Astrocyte (in vitro differentiated cells and primary cell): ENCODE results near the gene PRSS12. TPM values are rescaled to one million over a fixed set of nuclear protein-coding genes. Genes with fewer than 3 reads are reported as not detected.
"Not testable (repeated sequence)": the region's sequence is repeated elsewhere in the genome, so short reads cannot be mapped to it uniquely, and the experiment has no call there.

ENCODE experiments used
- DNase-seq: peaks from one replicate; pipeline ENCODE4 v3.0.0-alpha.2; 2010; ENCODE audit warnings: low read depth
- FAIRE-seq: peaks from 2 replicates; lab custom pipeline; 2011; peaks lifted over from hg19 to GRCh38; lab: Jason Lieb, UNC
- H2AFZ ChIP-seq: 2 replicates; pipeline ENCODE4 v1.6.0; 2012; ENCODE audit warnings: low read depth, low read length, inconsistent platforms
- H3K27ac ChIP-seq: 2 replicates; pipeline ENCODE4 v1.5.1; 2011; ENCODE audit warnings: low read depth, low read length, inconsistent platforms
- H3K27me3 ChIP-seq: 2 replicates; pipeline ENCODE4 v1.6.0; 2011; ENCODE audit warnings: low read length, inconsistent platforms; ENCODE audit not compliant: insufficient read depth
- H3K36me3 ChIP-seq: 2 replicates; pipeline ENCODE4 v1.5.1; 2011; ENCODE audit warnings: low read length, inconsistent platforms; ENCODE audit not compliant: insufficient read depth
- H3K4me1 ChIP-seq: 2 replicates; pipeline ENCODE4 v1.5.1; 2011; ENCODE audit warnings: low read length, inconsistent platforms; ENCODE audit not compliant: insufficient read depth
- H3K4me2 ChIP-seq: 2 replicates; pipeline ENCODE4 v1.6.0; 2012; ENCODE audit warnings: low read length, inconsistent platforms
- H3K4me3 ChIP-seq: 2 replicates; pipeline ENCODE4 v1.5.1; 2011; ENCODE audit warnings: low read depth, mild to moderate bottlenecking, low read length, inconsistent platforms; ENCODE audit not compliant: insufficient read depth
- H3K79me2 ChIP-seq: 2 replicates; pipeline ENCODE4 v1.6.0; 2012; ENCODE audit warnings: mild to moderate bottlenecking, low read length, inconsistent platforms; ENCODE audit not compliant: insufficient read depth
- H3K9ac ChIP-seq: 2 replicates; pipeline ENCODE4 v1.6.0; 2012; ENCODE audit warnings: mild to moderate bottlenecking, low read length, inconsistent platforms
- H3K9me3 ChIP-seq: 2 replicates; pipeline ENCODE4 v1.5.1; 2012; ENCODE audit warnings: low read depth, mild to moderate bottlenecking, low read length, inconsistent platforms; ENCODE audit not compliant: insufficient read depth
- H4K20me1 ChIP-seq: 2 replicates; pipeline ENCODE4 v1.6.0; 2012; ENCODE audit warnings: low read length, inconsistent platforms; ENCODE audit not compliant: insufficient read depth
- H3K27ac Mint-ChIP-seq: one replicate; pipeline ENCODE4 v1.8.0; 2021; ENCODE audit warnings: mild to moderate bottlenecking, mixed read lengths; ENCODE audit not compliant: unreplicated experiment
- H3K27me3 Mint-ChIP-seq: one replicate; pipeline ENCODE4 v1.8.0; 2021; ENCODE audit warnings: low read depth, mixed read lengths; ENCODE audit not compliant: unreplicated experiment
- H3K36me3 Mint-ChIP-seq: one replicate; pipeline ENCODE4 v1.8.0; 2021; ENCODE audit warnings: low read depth, mixed read lengths; ENCODE audit not compliant: unreplicated experiment
- H3K4me1 Mint-ChIP-seq: one replicate; pipeline ENCODE4 v1.8.0; 2021; ENCODE audit warnings: low read depth, mixed read lengths; ENCODE audit not compliant: unreplicated experiment
- H3K4me3 Mint-ChIP-seq: one replicate; pipeline ENCODE4 v1.8.0; 2021; ENCODE audit warnings: mild to moderate bottlenecking, moderate library complexity, mixed read lengths; ENCODE audit not compliant: unreplicated experiment
- H3K9me3 Mint-ChIP-seq: one replicate; pipeline ENCODE4 v1.8.0; 2021; ENCODE audit warnings: mild to moderate bottlenecking, mixed read lengths; ENCODE audit not compliant: unreplicated experiment
- CTCF ChIP-seq: IDR thresholded peaks from 2 replicates; pipeline ENCODE4 v1.5.1; 2011; ENCODE audit warnings: low read depth, mild to moderate bottlenecking, inconsistent platforms, low read length, moderate library complexity; ENCODE audit not compliant: insufficient read depth
- EZH2 ChIP-seq: IDR thresholded peaks from 2 replicates; pipeline ENCODE4 v1.6.1; 2012; ENCODE audit warnings: mild to moderate bottlenecking, low read length, inconsistent platforms; ENCODE audit not compliant: insufficient read depth
- total RNA-seq: library from RNA; stranded (reverse); gene quantifications from 2 replicates; pipeline ENCODE4 v1.2.1, GENCODE V29; 2021

The PRSS12 gene
- total RNA-seq, 1 donor from 2014 or later = 4.1 TPM

DNA sequence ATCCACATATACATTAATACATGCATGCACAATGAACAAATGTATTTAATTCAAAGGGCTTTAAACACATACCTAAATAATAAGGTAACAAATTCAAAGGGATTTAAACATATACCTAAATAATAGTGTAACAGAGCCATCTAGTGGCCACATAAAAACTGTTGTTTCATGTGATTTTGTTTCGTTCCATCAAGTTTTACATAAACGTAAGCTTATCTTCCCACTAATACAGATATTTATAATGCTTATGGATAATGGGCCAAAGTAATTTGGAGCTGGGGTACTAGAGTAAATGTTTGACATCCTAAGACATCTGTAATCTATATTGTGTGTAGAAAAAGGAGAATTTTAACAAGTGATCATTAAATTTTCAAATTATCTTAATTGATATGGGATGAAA is 82.3 kb downstream of the PRSS12 start:
- Histone ChIP-seq H3K36me3 (no peaks in the 10 kb centered on the region), H2AFZ (no peak overlapping the region), H3K9ac (no peak overlapping the region), H3K27me3 (peaks cover 4% of the 10 kb centered on the region), H3K4me3 (no peak overlapping the region), H3K9me3 (no peaks in the 10 kb centered on the region), H3K4me1 (no peaks in the 10 kb centered on the region), H4K20me1 (no peaks in the 10 kb centered on the region), H3K79me2 (no peaks in the 10 kb centered on the region), H3K4me2 (no peak overlapping the region), H3K27ac (no peak overlapping the region)
- peak; percentile 27 for DNase-seq
- H3K36me3 Mint-ChIP-seq = no peaks in the 10 kb centered on the region
- H3K4me3 Mint-ChIP-seq = no peak overlapping the region
- H3K9me3 Mint-ChIP-seq = peaks cover 3% of the 10 kb centered on the region
- no peaks in the 10 kb centered on the region for H3K27me3 Mint-ChIP-seq
- H3K27ac Mint-ChIP-seq = no peak overlapping the region
- FAIRE-seq = peak; percentile 65
- TF ChIP-seq CTCF (peak; percentile 43), EZH2 (no peak)
- no peaks in the 10 kb centered on the region for H3K4me1 Mint-ChIP-seq

DNA sequence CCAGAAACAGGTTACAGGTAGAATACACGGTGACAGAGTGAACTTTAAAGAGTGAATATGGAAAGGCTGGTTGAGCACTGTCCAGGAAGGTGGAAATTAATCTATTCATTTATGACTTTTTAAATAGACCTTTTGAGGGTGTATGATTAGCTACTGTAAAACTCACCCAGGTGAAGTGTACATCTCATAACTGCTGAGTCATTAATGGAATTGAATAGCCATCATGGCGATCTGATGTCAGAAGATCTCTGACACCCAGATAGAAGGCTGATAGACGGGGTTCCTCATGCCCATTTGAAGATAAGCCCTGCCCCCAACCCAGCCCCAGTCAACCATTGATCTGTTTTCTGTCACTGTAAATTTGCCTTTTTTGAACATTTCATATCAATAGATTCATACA is 84.0 kb downstream of the PRSS12 start:
- Mint-ChIP-seq H3K9me3 (peaks cover 3% of the 10 kb centered on the region), H3K4me3 (no peak overlapping the region), H3K27ac (no peak overlapping the region), H3K4me1 (no peaks in the 10 kb centered on the region), H3K27me3 (no peaks in the 10 kb centered on the region), H3K36me3 (no peaks in the 10 kb centered on the region)
- H3K4me1 ChIP-seq = no peaks in the 10 kb centered on the region
- H3K9ac ChIP-seq = no peak overlapping the region
- H3K27me3 ChIP-seq = peaks cover 4% of the 10 kb centered on the region
- TF ChIP-seq EZH2 (no peak), CTCF (no peak)
- H3K4me3 ChIP-seq = no peak overlapping the region
- no peaks in the 10 kb centered on the region for H3K36me3 ChIP-seq
- FAIRE-seq = no peak
- no peaks in the 10 kb centered on the region for H4K20me1 ChIP-seq
- H3K79me2 ChIP-seq = no peaks in the 10 kb centered on the region
- H3K9me3 ChIP-seq = no peaks in the 10 kb centered on the region
- H3K27ac ChIP-seq = no peak overlapping the region
- no peak overlapping the region for H2AFZ ChIP-seq
- DNase-seq = no peak
- no peak overlapping the region for H3K4me2 ChIP-seq

- H3K9me3 ChIP-seq, DNase-seq, H3K27ac ChIP-seq, H3K27ac Mint-ChIP-seq, H3K9ac ChIP-seq, H3K27me3 Mint-ChIP-seq, H3K27me3 ChIP-seq, H3K4me1 ChIP-seq, H3K9me3 Mint-ChIP-seq, H3K4me3 Mint-ChIP-seq, FAIRE-seq, H2AFZ ChIP-seq, H3K36me3 Mint-ChIP-seq, H3K36me3 ChIP-seq, H4K20me1 ChIP-seq, H3K79me2 ChIP-seq, H3K4me2 ChIP-seq, H3K4me1 Mint-ChIP-seq, H3K4me3 ChIP-seq: not testable (repeated sequence)
Observed at GRCh38 chr4:118266145-118266496, 86.7 kb downstream of the PRSS12 start.
